ENCODE results near the gene DCBLD1.
"Not testable (repeated sequence)": the region's sequence is repeated elsewhere in the genome, so short reads cannot be mapped to it uniquely, and the experiment has no call there.

DCBLD1 gene

DNA sequence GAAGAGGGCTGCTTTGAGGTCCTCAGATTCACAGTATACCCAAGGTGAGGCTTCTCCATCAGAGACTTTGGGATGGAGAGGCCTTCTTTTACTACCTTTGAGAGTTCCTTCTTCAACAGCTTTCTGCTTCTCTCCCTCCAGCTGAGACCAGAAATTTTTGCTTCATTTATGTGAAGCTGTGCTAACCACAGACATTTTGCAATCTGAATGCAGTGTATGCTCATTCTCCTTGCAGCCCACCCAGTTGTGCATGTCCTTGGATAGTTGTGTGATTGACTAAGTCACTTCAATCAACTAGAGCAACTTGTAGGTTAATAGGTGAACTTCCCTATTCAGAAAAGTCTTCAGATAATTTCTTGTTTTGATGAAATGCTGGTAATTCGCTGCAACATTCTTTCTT is 20.1 kb downstream of the DCBLD1 start:
- no peak for DNase-seq

DNA sequence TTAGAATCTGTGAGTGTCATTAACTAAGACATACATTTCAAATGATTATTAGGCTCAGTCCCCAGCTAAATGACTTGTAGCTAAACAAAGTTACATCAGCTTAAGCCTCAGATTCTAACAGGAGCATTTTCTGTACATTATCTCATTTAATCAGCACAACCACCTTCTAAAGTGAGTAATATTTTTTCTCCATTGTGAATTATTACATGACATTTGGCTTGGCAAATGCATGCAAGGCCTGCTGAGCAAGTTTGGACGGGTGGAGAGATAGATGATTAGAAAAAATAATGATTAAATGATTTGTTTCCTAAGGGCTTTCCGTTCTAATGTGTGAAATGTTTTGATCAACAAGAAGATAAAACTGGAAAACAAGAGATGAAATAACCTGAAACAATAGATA is 20.7 kb downstream of the DCBLD1 start:
- DNase-seq: no peak

DNA sequence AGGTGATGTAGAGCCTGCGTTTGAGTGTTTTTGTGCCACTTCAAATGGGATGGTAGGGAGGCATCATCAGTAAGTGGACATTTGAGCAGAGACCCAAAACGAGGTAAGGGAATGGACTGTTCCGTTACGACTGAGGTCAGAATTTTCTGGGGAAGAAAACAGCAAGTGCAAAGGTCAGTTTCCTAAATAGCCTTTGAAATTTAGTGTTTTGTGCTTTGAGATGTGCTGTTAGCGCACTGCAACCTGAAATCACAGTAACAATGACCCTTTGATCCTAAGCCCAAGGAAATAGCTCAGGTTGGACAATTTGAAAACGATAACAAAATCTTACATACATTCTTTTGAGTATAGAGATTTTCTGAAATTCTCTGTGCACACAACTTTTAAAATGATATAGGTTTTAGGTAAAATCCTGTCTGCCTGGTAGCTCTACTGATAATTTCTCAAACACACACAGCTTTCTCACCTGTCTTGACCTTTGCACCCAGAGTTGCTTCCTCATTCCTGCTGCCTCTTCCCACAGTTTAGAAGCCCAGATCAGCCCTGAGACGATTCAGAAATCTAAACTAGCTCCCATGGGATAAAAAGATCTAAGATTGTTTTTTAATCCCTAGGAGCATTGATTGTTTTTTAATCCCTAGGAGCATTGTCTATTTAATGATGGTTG is 22.1 kb downstream of the DCBLD1 start:
- no peak for DNase-seq

DNA sequence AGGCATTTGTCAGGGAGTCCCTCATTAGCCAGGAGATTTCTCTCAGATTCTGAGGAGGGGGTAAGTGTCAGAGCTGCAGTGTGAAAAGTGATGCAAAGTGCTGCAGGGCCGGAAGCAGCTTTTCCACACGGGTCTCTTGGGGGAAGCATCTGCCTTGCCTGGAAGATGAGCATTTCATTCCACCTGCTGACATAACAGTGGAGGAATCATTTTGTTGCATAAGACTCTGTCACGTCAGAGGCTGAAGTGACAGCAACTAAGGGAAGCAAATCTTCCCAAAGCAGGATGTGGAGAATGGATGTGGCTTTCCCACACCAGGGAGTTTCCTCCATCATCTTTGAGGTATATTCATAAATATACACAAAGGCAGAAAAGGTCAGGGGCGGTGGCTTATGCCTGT is 22.8 kb downstream of the DCBLD1 start:
- DNase-seq: no peak

DNA sequence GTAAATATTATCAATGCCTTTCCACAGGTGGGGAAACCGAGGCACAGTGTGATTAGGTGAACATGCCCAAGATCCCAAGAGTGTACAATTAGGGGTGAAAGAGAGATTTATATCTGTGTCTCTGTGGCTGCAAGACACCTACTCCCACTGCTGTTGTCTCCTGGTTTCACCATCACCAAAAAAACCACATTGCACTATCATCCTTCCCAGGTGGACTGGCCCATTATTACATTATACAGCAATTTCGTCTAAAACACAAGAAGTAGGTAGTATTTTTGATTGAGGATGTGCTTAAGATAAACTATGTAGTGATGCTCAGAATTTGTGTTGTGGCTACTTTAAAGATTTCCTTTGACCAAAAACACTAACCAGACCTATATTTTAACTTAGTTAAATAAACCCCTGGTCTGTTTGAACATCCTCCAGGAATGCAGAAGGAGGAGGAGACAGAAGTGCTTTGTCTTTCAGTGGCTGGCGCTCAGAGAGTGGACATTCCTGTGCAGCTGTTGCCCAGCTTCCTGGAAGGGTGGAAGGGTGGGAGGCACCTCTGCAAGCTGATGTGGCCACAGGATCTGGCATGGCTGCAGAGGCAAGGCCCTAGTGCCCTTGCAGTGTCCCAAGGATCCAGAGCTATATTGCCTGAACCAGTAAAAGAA is 23.8 kb downstream of the DCBLD1 start:
- DNase-seq: no peak

DNA sequence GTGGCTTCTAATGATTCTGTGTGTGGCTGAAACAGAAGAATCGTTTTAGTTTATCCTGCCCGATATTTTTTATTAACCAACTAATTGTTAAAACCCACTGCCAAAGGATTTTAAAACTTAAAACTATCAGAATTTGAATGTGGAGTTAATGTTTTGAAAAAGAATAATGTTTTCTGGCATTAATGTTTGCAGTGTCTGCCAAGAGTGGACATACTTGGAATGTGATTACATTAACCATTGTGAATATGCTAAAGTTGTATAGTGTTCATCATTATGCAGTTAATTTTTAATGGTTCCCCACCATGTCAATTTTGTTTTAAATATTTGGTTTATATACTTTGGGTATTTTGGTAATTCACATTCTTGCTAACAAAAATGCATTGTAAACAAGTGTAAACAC is 24.4 kb downstream of the DCBLD1 start:
- no peak for DNase-seq

DNA sequence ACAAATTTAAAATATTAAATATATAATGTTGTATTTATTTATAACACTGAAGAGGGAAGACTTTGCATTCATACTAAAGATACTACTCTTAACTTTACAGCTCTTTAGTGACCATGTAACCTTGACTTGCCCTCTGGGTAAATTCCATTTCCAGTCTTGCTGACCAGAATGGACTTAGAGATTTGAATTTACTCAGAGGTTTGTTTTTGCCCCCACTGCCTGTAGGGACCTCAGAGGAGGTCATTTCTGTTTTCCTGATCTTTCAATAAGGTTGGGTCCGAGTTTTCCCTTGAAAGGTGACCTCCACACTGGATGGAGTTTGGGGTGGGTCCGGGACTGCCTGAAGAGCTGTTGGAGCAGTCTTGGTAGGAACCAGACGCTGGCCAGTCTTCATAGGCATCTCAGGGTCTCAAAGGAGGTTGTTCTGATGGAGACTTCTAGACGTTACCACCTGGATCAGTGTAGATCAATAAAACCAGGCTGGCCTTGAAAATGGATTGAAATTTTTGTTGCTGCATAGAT is 26.0 kb downstream of the DCBLD1 start:
- DNase-seq: no peak

DNA sequence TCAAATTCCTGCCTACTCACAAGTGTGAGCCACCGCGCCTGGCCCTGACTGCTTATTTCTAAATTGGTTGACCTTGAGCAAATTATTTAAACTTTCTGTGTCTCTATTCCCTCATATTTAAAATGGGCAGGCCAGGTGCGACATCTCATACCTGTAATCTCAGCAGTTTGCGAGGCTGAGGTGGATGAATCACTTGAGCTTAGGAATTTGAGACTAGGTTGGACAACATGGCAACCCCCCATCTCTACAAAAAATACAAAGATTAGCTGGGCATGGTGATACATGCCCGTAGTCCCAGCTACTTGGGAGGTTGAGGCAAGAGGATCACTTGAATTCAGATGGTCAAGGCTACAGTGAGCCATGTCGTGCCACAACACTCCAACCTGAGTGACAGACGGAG is 26.5 kb downstream of the DCBLD1 start:
- DNase-seq: no peak

DNA sequence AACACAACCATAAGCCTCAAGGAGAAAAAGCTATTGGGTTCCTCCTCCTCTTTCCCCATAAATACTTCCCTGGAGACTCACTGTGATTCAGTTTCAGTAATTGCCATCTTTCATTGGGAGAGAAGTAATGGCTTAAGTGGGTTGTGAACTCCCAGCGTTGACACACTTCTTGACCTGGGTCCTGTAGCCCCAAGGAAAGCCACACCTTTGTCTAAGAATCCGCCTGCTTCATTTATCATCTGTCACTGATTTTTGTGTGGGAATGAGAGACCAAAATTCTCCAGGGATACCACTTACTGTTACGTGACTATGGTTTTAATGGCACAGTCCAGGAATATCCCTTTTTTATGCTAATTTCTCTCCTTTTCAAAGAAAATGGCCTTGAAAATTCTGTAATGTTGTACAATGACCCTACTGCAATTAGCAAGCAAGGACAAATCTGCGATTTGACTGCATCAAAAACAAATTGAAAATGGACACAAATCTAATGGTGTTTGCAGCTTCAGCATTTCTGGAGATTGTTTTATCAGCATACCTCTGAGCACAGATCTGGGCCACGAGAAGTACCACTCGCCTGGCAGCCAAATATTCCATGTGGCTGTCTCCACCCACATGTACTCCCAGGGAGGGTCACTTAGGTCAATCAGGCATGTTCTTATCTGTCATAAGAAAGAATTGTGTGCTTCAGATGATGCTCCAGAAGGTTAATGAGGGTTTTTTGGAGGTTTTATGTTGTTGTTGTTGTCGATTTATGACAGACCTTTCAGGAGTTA is 29.8 kb downstream of the DCBLD1 start:
- DNase-seq: no peak

DNA sequence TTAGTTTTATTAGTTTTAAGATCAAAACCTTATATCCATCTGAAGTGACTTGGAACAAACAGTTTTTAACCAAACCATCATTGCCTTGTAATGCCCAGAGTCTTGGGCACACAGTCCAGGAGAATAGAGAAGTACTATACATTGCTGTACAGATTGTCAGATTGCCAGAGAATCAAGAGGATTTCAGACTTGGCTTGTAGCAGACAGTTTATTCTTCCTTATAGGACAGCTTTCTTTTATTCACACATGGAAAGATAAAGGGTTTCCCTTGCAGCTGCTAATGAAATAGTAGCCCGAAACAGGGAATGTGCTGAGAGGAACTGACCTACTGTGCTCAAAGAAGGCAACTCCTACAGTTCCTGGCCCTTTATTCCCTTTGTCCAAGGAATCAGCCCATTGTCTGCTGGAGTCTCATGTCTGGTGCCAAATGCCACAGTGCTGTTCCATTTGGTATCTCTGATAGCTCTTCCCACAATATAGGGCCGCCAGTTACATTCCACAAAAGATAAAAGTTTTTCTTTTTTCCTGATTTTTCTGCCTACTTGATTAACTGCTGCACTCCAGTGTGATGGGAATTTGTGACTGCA is 30.6 kb downstream of the DCBLD1 start:
- no peak for DNase-seq

DNA sequence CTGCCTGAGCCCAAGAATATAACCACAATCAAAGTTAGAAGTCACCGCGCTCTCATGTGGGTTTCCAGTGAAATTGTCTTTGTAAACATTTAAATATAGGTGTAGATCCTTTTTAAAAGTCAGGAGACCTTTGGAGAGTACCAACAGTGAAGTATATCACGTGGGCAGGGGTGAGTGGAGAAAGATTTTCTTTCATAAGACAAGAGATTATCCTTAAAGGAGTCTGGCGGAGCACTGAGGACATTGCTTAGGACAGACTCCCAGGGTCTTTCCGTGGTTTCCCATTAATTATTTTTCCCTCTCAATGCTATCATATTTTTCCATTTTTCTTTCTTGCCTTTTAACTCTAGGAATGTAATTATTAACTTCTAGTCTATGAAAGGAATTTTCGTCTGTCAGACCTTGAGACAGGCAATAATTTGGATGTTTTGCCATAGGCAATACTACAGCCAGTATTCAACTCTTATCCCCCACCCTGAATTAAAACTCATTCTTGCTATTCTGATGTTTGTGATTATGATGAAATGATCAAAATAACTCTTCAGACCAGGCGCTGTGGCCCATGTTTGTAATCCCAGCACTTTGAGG is 31.4 kb downstream of the DCBLD1 start:
- no peak for DNase-seq

DNA sequence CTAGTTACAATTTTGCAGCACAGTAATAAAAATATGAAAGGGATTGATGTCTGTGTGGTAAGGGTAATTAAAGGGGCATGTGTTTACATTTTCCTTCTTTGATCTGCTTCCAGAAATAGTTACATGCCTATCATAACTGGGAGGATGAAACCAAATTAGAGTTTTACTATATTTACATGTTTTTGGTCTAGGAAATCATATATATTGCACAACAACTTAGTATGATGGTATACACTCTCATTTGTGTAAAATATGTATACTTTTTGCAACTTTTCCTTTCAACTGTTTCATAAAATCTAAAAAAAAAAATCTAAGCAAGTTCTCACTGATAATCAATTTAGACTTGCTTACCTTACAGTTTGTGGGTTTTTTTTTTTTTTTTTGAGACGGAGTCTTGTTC is 32.2 kb downstream of the DCBLD1 start:
- DNase-seq: no peak

DNA sequence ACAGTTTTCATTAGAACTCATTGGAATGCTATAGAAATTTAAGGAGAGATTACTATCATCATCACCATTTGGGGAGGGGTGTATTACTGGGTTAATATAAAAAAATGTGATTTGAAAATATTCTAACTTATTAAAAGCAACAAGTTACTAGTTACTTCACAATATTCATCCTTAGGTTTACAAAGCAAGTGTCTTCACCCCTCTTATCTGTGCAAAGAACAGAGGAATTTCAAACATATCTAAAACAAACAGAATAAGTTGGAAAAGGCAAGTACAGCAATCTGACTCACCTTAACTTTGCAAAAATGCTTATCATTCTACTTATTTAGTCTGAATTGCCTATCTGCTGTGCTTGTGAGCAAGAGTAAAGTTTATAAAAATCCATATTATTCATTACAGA is 32.9 kb downstream of the DCBLD1 start:
- DNase-seq: no peak

DNA sequence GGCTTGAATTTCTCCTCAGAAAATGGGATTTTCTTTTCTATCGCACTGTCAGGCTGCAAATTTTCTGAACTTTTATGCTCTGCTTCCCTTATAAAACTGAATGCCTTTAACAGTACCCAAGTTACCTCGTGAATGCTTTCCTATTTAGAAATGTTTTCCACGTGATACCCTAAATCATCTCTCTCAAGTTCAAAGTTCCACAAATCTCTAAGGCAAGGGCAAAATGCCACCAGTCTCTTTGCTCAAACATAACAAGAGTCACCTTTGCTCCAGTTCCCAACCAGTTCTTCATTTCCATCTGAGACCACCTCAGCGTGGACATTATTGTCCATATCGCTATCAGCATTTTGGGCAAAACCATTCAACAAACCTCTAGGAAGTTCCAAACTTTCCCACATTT is 35.5 kb downstream of the DCBLD1 start:
- not testable (repeated sequence) for DNase-seq

DNA sequence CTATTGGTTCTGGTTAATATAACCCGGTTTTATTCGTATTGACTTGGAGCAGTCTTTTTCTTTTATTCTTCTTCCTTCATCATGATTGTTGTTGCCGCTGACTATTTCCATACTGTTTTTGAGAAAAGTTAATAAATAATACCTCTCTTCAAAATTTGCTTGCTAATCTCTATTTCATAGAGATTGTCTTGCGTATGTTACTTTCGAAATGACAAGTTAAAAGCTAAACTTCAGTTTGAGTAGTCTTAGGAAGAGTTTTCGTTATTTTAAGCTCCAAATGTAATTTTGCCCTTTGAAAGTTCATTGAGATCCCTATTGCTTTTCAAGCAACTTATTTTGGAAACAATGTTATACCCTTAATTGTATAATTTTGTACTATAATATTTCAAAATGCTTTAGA is 36.4 kb downstream of the DCBLD1 start:
- no peak for DNase-seq

DNA sequence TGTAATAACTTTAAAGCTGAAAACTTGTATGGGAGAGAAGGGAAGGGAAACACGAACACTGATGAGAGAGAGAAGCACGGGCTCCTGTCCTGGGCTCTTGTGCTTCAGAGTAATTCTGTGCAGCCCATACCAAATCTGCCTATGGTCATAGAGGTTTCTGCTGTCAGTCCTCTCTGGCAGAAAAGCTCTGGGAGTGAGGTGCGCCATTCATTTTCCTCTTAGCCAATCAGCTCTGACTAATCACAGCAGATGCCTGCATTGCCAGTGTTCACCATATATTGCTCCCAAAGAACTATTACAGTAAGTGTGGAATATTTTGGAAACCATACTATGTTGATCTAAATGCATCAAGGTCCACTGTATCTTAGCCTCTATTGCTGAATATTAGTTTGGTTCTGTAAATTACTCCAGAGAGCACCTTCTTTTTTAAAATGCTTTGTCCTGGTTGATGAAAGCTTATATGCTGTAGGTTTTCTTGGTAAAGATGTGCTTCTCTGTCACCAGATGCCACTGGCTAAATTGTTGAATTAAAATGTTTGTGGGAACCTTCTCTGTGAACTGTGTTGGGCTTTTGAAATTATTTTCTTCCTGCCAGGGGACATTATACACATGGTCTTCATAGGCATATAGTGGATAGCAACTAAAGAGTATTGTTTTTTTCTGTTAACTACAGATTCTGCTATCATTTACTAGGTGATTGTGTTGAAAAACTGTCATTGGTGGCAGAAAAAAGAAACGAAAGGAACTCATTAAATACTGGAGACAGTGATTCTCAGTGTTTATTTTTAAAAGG is 38.3 kb downstream of the DCBLD1 start:
- no peak for DNase-seq

DNA sequence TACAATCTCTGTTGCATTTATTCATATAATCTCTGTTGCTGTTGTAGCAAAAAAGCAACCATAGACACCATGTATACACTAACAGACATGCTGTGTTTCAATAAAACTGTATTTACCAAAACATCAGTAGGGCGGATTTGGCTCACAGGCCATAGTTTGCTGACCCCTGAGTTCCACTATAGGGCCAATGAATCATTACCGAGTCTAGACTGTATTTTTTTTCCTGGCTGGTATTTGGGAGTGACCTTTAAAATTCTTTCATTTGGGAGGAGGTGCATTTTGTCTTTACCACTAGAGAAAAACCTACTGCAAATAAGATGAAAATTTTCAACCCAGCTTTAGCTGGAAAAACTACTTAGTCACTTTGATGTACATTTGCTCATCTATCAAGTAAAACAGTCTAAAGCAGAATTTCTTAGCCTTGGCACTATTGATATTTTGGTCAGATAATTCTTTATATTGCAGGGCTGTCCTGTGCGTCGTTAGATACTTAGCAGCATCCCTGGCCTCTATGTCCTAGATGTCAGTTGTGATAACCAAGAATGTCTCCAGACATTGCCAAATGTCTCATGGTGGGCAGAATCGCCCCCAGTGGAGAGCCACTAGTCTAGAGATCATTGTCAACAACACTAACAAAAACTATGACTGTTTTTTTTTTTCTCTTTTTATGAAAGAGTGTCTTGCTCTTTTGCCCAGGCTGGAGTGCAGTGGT is 39.5 kb downstream of the DCBLD1 start:
- no peak for DNase-seq

DNA sequence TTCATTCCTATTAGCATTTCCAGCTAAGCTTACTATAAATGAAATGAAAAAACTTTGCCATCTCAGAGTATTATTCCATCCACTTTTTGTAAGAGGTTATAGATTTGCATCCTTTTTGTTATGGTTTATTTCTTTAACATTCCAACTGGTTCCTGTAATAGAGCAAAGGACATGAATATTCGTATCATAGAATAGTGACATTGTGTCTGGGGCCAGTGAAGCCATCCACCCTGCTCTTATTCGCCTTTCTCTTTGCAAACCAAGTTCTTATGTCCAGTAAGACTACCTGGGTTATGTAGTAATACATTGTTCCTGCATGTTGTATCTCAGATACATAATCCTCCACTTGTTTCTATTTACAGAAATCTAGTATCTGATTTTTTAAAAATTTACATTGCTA is 43.1 kb downstream of the DCBLD1 start:
- DNase-seq: no peak

DNA sequence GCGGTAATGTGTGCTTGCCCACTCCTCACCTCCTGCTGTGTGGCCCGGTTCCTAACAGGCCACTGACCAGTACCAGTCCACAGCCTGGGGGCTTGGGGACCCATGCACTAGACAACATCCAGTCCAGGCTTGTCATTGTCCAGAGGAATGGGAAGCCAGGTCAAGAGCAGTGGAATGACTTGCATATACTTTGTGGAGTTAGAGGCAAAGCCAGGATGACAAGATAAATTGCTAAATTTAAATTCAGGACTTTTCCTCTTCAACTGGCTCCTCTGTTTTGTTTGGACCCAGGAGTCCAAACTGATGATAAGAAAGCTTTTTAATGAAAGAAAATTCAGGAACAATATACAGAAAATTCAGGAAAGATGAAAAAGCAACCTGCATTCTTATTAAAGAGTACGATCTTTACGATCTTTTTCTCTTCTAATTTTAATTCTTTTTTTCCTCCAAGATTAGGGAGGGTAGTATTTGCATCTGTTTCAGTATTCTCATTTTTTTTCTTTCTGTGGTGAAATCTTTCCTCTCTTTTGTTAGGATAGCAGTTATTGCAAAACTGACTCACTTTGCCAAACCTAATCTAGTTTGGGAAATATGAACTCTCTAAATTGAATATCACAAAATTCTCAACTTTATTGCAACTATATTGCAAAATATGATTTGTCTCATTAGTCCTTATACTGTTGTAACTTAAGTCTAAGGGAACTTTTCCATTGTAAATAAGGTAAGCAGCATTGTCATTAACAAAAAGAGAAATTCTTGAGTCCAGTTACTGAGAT is 48.2 kb downstream of the DCBLD1 start:
- no peak for DNase-seq

DNA sequence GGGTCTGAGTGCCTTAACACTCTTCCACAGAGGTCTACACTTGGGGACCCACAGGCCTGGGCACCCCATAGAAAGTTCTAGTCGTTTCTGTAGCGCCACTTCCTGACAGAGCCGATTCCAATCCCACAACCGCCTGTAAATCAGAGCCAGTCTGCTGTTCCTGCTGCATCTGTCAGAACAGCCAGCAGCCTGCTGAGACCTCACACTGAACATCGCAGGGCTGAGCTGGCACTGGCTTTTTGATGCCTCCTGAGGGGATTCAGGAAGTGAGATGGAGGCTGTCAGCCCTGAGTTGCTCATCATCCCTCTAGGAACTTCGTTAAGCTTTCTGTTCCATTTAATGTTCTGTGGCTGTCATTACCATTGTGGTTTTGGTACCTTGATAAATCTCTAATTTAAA is 48.9 kb downstream of the DCBLD1 start:
- DNase-seq: no peak
